Ishikawa (cell line): Measurements from ENCODE around the gene IL22RA2.

Experiments
- CEBPB ChIP-seq: IDR thresholded peaks from 2 replicates; pipeline ENCODE4 v1.6.1; 2012
- EP300 ChIP-seq: IDR thresholded peaks from 2 replicates; pipeline ENCODE4 v1.6.1; 2012; ENCODE audit warnings: borderline replicate concordance

GRCh38 chr6:137213813-137214212 lies 40.4 kb upstream of the IL22RA2 start:
- TF ChIP-seq CEBPB (no peak), EP300 (no peak)
